ENCODE data around the gene ZCCHC18. TPM values are rescaled to one million over a fixed set of nuclear protein-coding genes. Genes with fewer than 3 reads are reported as not detected.

Gene ZCCHC18
- total and polyA plus RNA-seq, 2 donors (not counting 1 experiment from before 2014, with no cell fraction given): 16.9 to 28.2 TPM

DNA sequence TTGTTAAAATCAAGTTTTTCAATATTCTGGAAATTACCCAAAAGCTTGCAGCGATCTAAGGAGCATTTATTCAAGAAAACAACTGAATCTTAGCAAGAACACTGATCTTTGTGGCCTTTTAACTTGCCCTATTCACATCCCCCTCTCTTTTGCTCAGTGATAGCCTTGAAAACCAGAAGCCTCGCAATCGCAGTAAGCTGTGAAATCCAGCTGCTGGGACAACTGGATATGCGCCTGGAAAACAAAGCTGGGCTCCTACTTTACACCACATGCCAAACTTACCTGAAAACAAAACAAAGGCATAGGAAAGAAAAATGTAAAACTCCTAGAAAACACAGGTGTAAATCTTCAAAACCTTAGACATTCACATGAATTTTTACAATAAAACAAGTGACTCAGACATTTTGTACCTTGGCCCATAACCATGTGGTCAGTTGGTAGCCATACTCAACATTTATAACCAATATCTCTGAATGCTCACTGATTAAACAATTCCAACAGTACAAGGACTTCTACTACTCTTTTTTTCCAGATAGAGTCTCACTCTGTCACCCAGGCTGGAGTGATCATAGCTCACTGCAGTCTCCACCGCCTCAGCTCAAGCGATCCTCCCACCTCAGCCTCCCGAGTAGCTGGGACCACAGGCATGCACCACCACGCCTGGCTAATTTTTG is 28.9 kb downstream of the ZCCHC18 start:
- Mint-ChIP-seq H3K9me3 (ENCODE audit: insufficient read depth) (no peaks in the 10 kb centered on the region), H3K4me3 (no peak overlapping the region), H3K27ac (no peak overlapping the region), H3K27me3 (no peaks in the 10 kb centered on the region), H3K4me1 (peaks cover 28% of the 10 kb centered on the region)
- intact Hi-C loops (cut with micrococcal nuclease): no loop called here
- DNase-seq (no peak), ATAC-seq (ENCODE audit: low read depth) (no peak)
- POLR2A ChIA-PET: interaction anchor here (0.7 kb wide), 1 partner anchor 28 kb away, joined by 4 read pairs; no protein-coding TSS in a partner anchor
- Histone ChIP-seq H3K27me3 (replicated peaks in 1 of 4; ENCODE audit: control extremely low read depth in 1 of 4, control insufficient read depth in 3 of 4, insufficient read depth in 4 of 4, low read length in 3 of 4) (no peaks in the 10 kb centered on the region), H4K20me1 (ENCODE audit: control insufficient read depth, insufficient read depth, low read length, poor library complexity, severe bottlenecking) (no peaks in the 10 kb centered on the region), H3K4me3 (ENCODE audit: control extremely low read depth in 1 of 5, extremely low read depth in 1 of 5, insufficient read depth in 1 of 5, low read depth in 2 of 5, low read length in 4 of 5) (no peak overlapping the region), H3K4me2 (replicated peaks; ENCODE audit: low read depth, low read length, poor library complexity, severe bottlenecking) (no peak overlapping the region), H3K27ac (ENCODE audit: low read length in 2 of 2) (no peak overlapping the region), H3K9me3 (ENCODE audit: control extremely low read depth in 1 of 3, control insufficient read depth in 2 of 3, insufficient read depth in 1 of 3, low read length in 2 of 3) (no peaks in the 10 kb centered on the region), H2AFZ (ENCODE audit: insufficient read depth, low read depth, low read length, poor library complexity, severe bottlenecking) (no peak overlapping the region), H3K36me3 (replicated peaks in 1 of 2; ENCODE audit: control extremely low read depth in 1 of 2, control insufficient read depth in 1 of 2, extremely low read depth in 1 of 2, insufficient read depth in 2 of 2, low read length in 1 of 2) (peaks cover 0 to 2% of the 10 kb centered on the region in 2 experiments), H3K79me2 (ENCODE audit: control insufficient read depth, insufficient read depth, low read length) (peaks cover 18% of the 10 kb centered on the region), H3K4me1 (ENCODE audit: control insufficient read depth in 2 of 2, insufficient read depth in 2 of 2, low read length in 2 of 2) (peaks cover under 1 to 4% of the 10 kb centered on the region in 2 donors), H3K9ac (ENCODE audit: low read length) (no peak overlapping the region)
- CTCF ChIA-PET: interaction anchor here (0.9 to 1.6 kb wide), 5 partner anchors 14 to 54 kb away, joined by 3 to 4 read pairs (median 3); no protein-coding TSS in a partner anchor
- no peak for TF ChIP-seq EZH2 (IDR thresholded peaks at IDR 0.05; ENCODE audit: borderline replicate concordance, insufficient read depth, low read depth, low read length, poor library complexity, severe bottlenecking)
- TF ChIP-seq CTCF (IDR thresholded peaks at IDR 0.05): no peak
- 100% methylated on average over 2 of the region's 8 CpGs for WGBS (ENCODE audit: insufficient coverage)

- Histone ChIP-seq H3K9ac (ENCODE audit: low read length) (no peak overlapping the region), H3K4me1 (ENCODE audit: control insufficient read depth in 2 of 2, insufficient read depth in 2 of 2, low read length in 2 of 2) (peaks cover 5 to 9% of the 10 kb centered on the region in 2 donors), H3K27me3 (replicated peaks in 1 of 4; ENCODE audit: control extremely low read depth in 1 of 4, control insufficient read depth in 3 of 4, insufficient read depth in 4 of 4, low read length in 3 of 4) (no peaks in the 10 kb centered on the region), H3K4me3 (ENCODE audit: control extremely low read depth in 1 of 5, extremely low read depth in 1 of 5, insufficient read depth in 1 of 5, low read depth in 2 of 5, low read length in 4 of 5) (no peak overlapping the region), H3K79me2 (ENCODE audit: control insufficient read depth, insufficient read depth, low read length) (peaks cover 50% of the 10 kb centered on the region), H3K36me3 (replicated peaks in 1 of 2; ENCODE audit: control extremely low read depth in 1 of 2, control insufficient read depth in 1 of 2, extremely low read depth in 1 of 2, insufficient read depth in 2 of 2, low read length in 1 of 2) (no peaks in the 10 kb centered on the region), H3K27ac (ENCODE audit: low read length in 2 of 2) (no peak overlapping the region), H3K4me2 (replicated peaks; ENCODE audit: low read depth, low read length, poor library complexity, severe bottlenecking) (no peak overlapping the region), H2AFZ (ENCODE audit: insufficient read depth, low read depth, low read length, poor library complexity, severe bottlenecking) (no peak overlapping the region), H3K9me3 (ENCODE audit: control extremely low read depth in 1 of 3, control insufficient read depth in 2 of 3, insufficient read depth in 1 of 3, low read length in 2 of 3) (no peaks in the 10 kb centered on the region), H4K20me1 (ENCODE audit: control insufficient read depth, insufficient read depth, low read length, poor library complexity, severe bottlenecking) (no peaks in the 10 kb centered on the region)
- peaks cover 21% of the 10 kb centered on the region for H3K4me1 Mint-ChIP-seq
- no CpG with 5 or more reads among the region's 1 CpG for WGBS (ENCODE audit: insufficient coverage)
- no peaks in the 10 kb centered on the region for H3K9me3 Mint-ChIP-seq (ENCODE audit: insufficient read depth)
- intact Hi-C loops (cut with micrococcal nuclease): no loop called here
- ChIA-PET POLR2A (no interaction called here), CTCF (no interaction called here)
- no peak overlapping the region for H3K27ac Mint-ChIP-seq
- no peak overlapping the region for H3K4me3 Mint-ChIP-seq
- ATAC-seq (ENCODE audit: low read depth): no peak
- DNase-seq: no peak
- no peaks in the 10 kb centered on the region for H3K27me3 Mint-ChIP-seq
- TF ChIP-seq CTCF (IDR thresholded peaks at IDR 0.05): no peak
- TF ChIP-seq EZH2 (IDR thresholded peaks at IDR 0.05; ENCODE audit: borderline replicate concordance, insufficient read depth, low read depth, low read length, poor library complexity, severe bottlenecking): no peak
Measured at GRCh38 chrX:104151037-104151436, 38.7 kb downstream of the ZCCHC18 start.
